ENCODE results near the gene NHLRC2.

NHLRC2 gene

GRCh38 chr10:113899952-113900598 is 45.6 kb downstream of the NHLRC2 start:
- Histone ChIP-seq H3K4me1 (ENCODE audit: insufficient read depth, low read length, severe bottlenecking) (no peaks in the 10 kb centered on the region), H3K4me3 (ENCODE audit: low read depth, low read length, poor library complexity, severe bottlenecking) (no peak overlapping the region), H3K27me3 (ENCODE audit: insufficient read depth, low read length) (no peaks in the 10 kb centered on the region), H3K4me2 (ENCODE audit: low read length) (no peak overlapping the region), H4K20me1 (ENCODE audit: insufficient read depth, low read length) (no peaks in the 10 kb centered on the region), H3F3A (ENCODE audit: insufficient read depth, low read length) (no peaks in the 10 kb centered on the region), H3K9me2 (ENCODE audit: low read depth, low read length) (no peaks in the 10 kb centered on the region), H3K36me3 (ENCODE audit: insufficient read depth, low read length) (peaks cover 47% of the 10 kb centered on the region), H3K9me3 (ENCODE audit: low read length) (no peaks in the 10 kb centered on the region), H3K27ac (ENCODE audit: low read depth, low read length, poor library complexity, severe bottlenecking) (no peak overlapping the region), H3K79me2 (ENCODE audit: insufficient read depth, low read length) (no peaks in the 10 kb centered on the region), H3K9ac (ENCODE audit: low read length) (no peak overlapping the region), H2AFZ (ENCODE audit: low read length) (no peak overlapping the region)
- TF ChIP-seq EZH2 (IDR thresholded peaks at IDR 0.05; ENCODE audit: borderline replicate concordance, low read length) (no peak), CTCF (IDR thresholded peaks at IDR 0.05; ENCODE audit: low read length) (no peak)

GRCh38 chr10:113905756-113906155 is 51.3 kb downstream of the NHLRC2 start:
- H3K27me3 ChIP-seq (ENCODE audit: insufficient read depth, low read length) = no peaks in the 10 kb centered on the region
- no peak overlapping the region for H3K4me3 ChIP-seq (ENCODE audit: low read depth, low read length, poor library complexity, severe bottlenecking)
- H2AFZ ChIP-seq (ENCODE audit: low read length) = no peak overlapping the region

GRCh38 chr10:113907166-113907565 is 52.7 kb downstream of the NHLRC2 start:
- no peak overlapping the region for H3K27ac ChIP-seq (ENCODE audit: low read depth, low read length, poor library complexity, severe bottlenecking)

More at GRCh38 chr10:113905756-113906155, 51.3 kb downstream of the NHLRC2 start:
- Histone ChIP-seq H3K36me3 (ENCODE audit: insufficient read depth, low read length) (peaks cover 63% of the 10 kb centered on the region), H3K9ac (ENCODE audit: low read length) (no peak overlapping the region), H3K4me2 (ENCODE audit: low read length) (no peak overlapping the region), H3K9me2 (ENCODE audit: low read depth, low read length) (no peaks in the 10 kb centered on the region), H3K79me2 (ENCODE audit: insufficient read depth, low read length) (no peaks in the 10 kb centered on the region), H3F3A (ENCODE audit: insufficient read depth, low read length) (no peaks in the 10 kb centered on the region), H3K9me3 (ENCODE audit: low read length) (no peaks in the 10 kb centered on the region), H3K27ac (ENCODE audit: low read depth, low read length, poor library complexity, severe bottlenecking) (no peak overlapping the region), H4K20me1 (ENCODE audit: insufficient read depth, low read length) (no peaks in the 10 kb centered on the region), H3K4me1 (ENCODE audit: insufficient read depth, low read length, severe bottlenecking) (no peaks in the 10 kb centered on the region)
- TF ChIP-seq CTCF (IDR thresholded peaks at IDR 0.05; ENCODE audit: low read length) (no peak), EZH2 (IDR thresholded peaks at IDR 0.05; ENCODE audit: borderline replicate concordance, low read length) (no peak)

More at GRCh38 chr10:113907166-113907565, 52.7 kb downstream of the NHLRC2 start:
- peaks cover 57% of the 10 kb centered on the region for H3K36me3 ChIP-seq (ENCODE audit: insufficient read depth, low read length)
- no peak overlapping the region for H3K9ac ChIP-seq (ENCODE audit: low read length)
- no peaks in the 10 kb centered on the region for H3K79me2 ChIP-seq (ENCODE audit: insufficient read depth, low read length)
- H3F3A ChIP-seq (ENCODE audit: insufficient read depth, low read length) = no peaks in the 10 kb centered on the region
- H4K20me1 ChIP-seq (ENCODE audit: insufficient read depth, low read length) = no peaks in the 10 kb centered on the region
- no peaks in the 10 kb centered on the region for H3K9me3 ChIP-seq (ENCODE audit: low read length)
- H2AFZ ChIP-seq (ENCODE audit: low read length) = no peak overlapping the region
- H3K27me3 ChIP-seq (ENCODE audit: insufficient read depth, low read length) = no peaks in the 10 kb centered on the region
- H3K4me3 ChIP-seq (ENCODE audit: low read depth, low read length, poor library complexity, severe bottlenecking) = no peak overlapping the region
- no peaks in the 10 kb centered on the region for H3K4me1 ChIP-seq (ENCODE audit: insufficient read depth, low read length, severe bottlenecking)
- no peak for TF ChIP-seq EZH2 (IDR thresholded peaks at IDR 0.05; ENCODE audit: borderline replicate concordance, low read length)
- no peak for TF ChIP-seq CTCF (IDR thresholded peaks at IDR 0.05; ENCODE audit: low read length)
- H3K9me2 ChIP-seq (ENCODE audit: low read depth, low read length) = no peaks in the 10 kb centered on the region
- H3K4me2 ChIP-seq (ENCODE audit: low read length) = no peak overlapping the region
